ENCODE results near the gene RUNX1. TPM values are rescaled to one million over a fixed set of nuclear protein-coding genes. Genes with fewer than 3 reads are reported as not detected.

Gene RUNX1
- total and polyA plus RNA-seq, 4 donors = 23.3 to 100 (median 33.4) TPM

GRCh38 chr21:34770576-34770975, 278.5 kb downstream of the RUNX1 start:
- no peaks in the 10 kb centered on the region for H3K9me3 ChIP-seq (ENCODE audit: control insufficient read depth in 4 of 4, insufficient read depth in 3 of 4, low read length in 3 of 4)

GRCh38 chr21:34768326-34768725, 280.8 kb downstream of the RUNX1 start:
- H3K4me3 ChIP-seq = no peak overlapping the region
- DNase-seq (no peak), ATAC-seq (ENCODE audit: insufficient read depth, low FRiP score) (no peak)
- peaks cover 0 to 2% (median under 1%) of the 10 kb centered on the region in 4 donors for H3K9me3 ChIP-seq (ENCODE audit: control insufficient read depth in 4 of 4, insufficient read depth in 3 of 4, low read length in 3 of 4)
- no peaks in the 10 kb centered on the region for H3K4me1 ChIP-seq (ENCODE audit: control insufficient read depth in 5 of 5, insufficient read depth in 5 of 5, low read length in 5 of 5)
- H3K27ac ChIP-seq (ENCODE audit: low read depth in 1 of 2, low read length in 1 of 2) = no peak overlapping the region
- no peaks in the 10 kb centered on the region for H3K36me3 ChIP-seq (ENCODE audit: control insufficient read depth in 4 of 4, insufficient read depth in 4 of 4, low read length in 4 of 4)
- peaks cover 0 to 3% (median 0%) of the 10 kb centered on the region in 3 donors for H3K27me3 ChIP-seq (ENCODE audit: control insufficient read depth in 3 of 3, insufficient read depth in 3 of 3, low read length in 2 of 3)
- H3K9ac ChIP-seq (ENCODE audit: insufficient read depth in 1 of 2, low read length in 2 of 2) = no peak overlapping the region
- 94 to 95% methylated on average over 3 of the region's 3 CpGs for WGBS, 2 donors
- TF ChIP-seq, protein P1, sequence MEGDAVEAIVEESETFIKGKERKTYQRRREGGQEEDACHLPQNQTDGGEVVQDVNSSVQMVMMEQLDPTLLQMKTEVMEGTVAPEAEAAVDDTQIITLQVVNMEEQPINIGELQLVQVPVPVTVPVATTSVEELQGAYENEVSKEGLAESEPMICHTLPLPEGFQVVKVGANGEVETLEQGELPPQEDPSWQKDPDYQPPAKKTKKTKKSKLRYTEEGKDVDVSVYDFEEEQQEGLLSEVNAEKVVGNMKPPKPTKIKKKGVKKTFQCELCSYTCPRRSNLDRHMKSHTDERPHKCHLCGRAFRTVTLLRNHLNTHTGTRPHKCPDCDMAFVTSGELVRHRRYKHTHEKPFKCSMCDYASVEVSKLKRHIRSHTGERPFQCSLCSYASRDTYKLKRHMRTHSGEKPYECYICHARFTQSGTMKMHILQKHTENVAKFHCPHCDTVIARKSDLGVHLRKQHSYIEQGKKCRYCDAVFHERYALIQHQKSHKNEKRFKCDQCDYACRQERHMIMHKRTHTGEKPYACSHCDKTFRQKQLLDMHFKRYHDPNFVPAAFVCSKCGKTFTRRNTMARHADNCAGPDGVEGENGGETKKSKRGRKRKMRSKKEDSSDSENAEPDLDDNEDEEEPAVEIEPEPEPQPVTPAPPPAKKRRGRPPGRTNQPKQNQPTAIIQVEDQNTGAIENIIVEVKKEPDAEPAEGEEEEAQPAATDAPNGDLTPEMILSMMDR (IDR thresholded peaks at IDR 0.05; ENCODE audit: control extremely low read depth, extremely low read depth) = no peak

More at GRCh38 chr21:34770576-34770975, 278.5 kb downstream of the RUNX1 start:
- H3K36me3 ChIP-seq (ENCODE audit: control insufficient read depth in 4 of 4, insufficient read depth in 4 of 4, low read length in 4 of 4) = no peaks in the 10 kb centered on the region
- no peaks in the 10 kb centered on the region for H3K4me1 ChIP-seq (ENCODE audit: control insufficient read depth in 5 of 5, insufficient read depth in 5 of 5, low read length in 5 of 5)
- TF ChIP-seq, protein P1 (IDR thresholded peaks at IDR 0.05; ENCODE audit: control extremely low read depth, extremely low read depth) = no peak
- H3K4me3 ChIP-seq = no peak overlapping the region
- no peak overlapping the region for H3K27ac ChIP-seq (ENCODE audit: low read depth in 1 of 2, low read length in 1 of 2)
- ATAC-seq (ENCODE audit: insufficient read depth, low FRiP score) (no peak), DNase-seq (no peak)
- WGBS, 2 donors = 79 to 91% methylated on average over 4 of the region's 4 CpGs
- H3K9ac ChIP-seq (ENCODE audit: insufficient read depth in 1 of 2, low read length in 2 of 2) = no peak overlapping the region
- H3K27me3 ChIP-seq (ENCODE audit: control insufficient read depth in 3 of 3, insufficient read depth in 3 of 3, low read length in 2 of 3) = peaks cover 0 to 4% (median 0%) of the 10 kb centered on the region in 3 donors

GRCh38 chr21:34766862-34767261, 282.2 kb downstream of the RUNX1 start:
- no peaks in the 10 kb centered on the region for H3K4me1 ChIP-seq (ENCODE audit: control insufficient read depth in 5 of 5, insufficient read depth in 5 of 5, low read length in 5 of 5)
- DNase-seq = no peak
- H3K4me3 ChIP-seq = no peak overlapping the region
- ATAC-seq (ENCODE audit: insufficient read depth, low FRiP score) = no peak
- TF ChIP-seq, protein P1 (IDR thresholded peaks at IDR 0.05; ENCODE audit: control extremely low read depth, extremely low read depth) = no peak
- peaks cover 0 to 2% (median under 1%) of the 10 kb centered on the region in 4 donors for H3K9me3 ChIP-seq (ENCODE audit: control insufficient read depth in 4 of 4, insufficient read depth in 3 of 4, low read length in 3 of 4)
- no peaks in the 10 kb centered on the region for H3K36me3 ChIP-seq (ENCODE audit: control insufficient read depth in 4 of 4, insufficient read depth in 4 of 4, low read length in 4 of 4)
- WGBS, 2 donors = 85 to 90% methylated on average over 3 of the region's 3 CpGs
- no peak overlapping the region for H3K9ac ChIP-seq (ENCODE audit: insufficient read depth in 1 of 2, low read length in 2 of 2)
- no peaks in the 10 kb centered on the region for H3K27me3 ChIP-seq (ENCODE audit: control insufficient read depth in 3 of 3, insufficient read depth in 3 of 3, low read length in 2 of 3)
- no peak overlapping the region for H3K27ac ChIP-seq (ENCODE audit: low read depth in 1 of 2, low read length in 1 of 2)

DNA sequence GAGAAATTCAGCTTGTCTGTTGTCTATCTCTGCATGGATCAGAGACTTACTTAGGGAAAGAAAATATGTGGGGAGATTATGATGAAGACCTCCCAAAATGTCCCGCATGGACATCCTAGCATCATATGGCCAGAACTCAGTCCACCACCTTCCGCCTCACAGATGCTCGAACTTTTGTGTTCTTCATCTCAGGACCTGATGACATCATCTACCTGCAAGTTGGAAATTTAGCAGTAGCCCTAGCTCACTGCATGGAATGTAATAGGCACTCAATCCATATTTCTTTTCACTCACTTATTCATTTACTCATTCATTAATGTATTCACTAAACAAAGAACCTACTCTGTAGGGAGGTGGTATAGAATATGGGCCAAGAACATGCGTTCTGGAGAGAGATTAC, 283.5 kb downstream of the RUNX1 start:
- Histone ChIP-seq H3K9ac (ENCODE audit: insufficient read depth in 1 of 2, low read length in 2 of 2) (no peak overlapping the region), H3K4me1 (ENCODE audit: control insufficient read depth in 5 of 5, insufficient read depth in 5 of 5, low read length in 5 of 5) (no peaks in the 10 kb centered on the region), H3K27ac (ENCODE audit: low read depth in 1 of 2, low read length in 1 of 2) (no peak overlapping the region), H3K9me3 (ENCODE audit: control insufficient read depth in 4 of 4, insufficient read depth in 3 of 4, low read length in 3 of 4) (peaks cover 0 to 2% (median under 1%) of the 10 kb centered on the region in 4 donors), H3K27me3 (ENCODE audit: control insufficient read depth in 3 of 3, insufficient read depth in 3 of 3, low read length in 2 of 3) (no peaks in the 10 kb centered on the region), H3K4me3 (no peak overlapping the region), H3K36me3 (ENCODE audit: control insufficient read depth in 4 of 4, insufficient read depth in 4 of 4, low read length in 4 of 4) (no peaks in the 10 kb centered on the region)
- no peak for DNase-seq
- TF ChIP-seq, protein P1 (IDR thresholded peaks at IDR 0.05; ENCODE audit: control extremely low read depth, extremely low read depth) = no peak
- 94 to 95% methylated on average over 4 of the region's 4 CpGs for WGBS, 2 donors
- ATAC-seq (ENCODE audit: insufficient read depth, low FRiP score) = no peak

Data from lung (tissue), 12 donors.